ENCODE data around the gene CLTRN. TPM values are rescaled to one million over a fixed set of nuclear protein-coding genes. Genes with fewer than 3 reads are reported as not detected.

Gene CLTRN
- total and polyA plus RNA-seq, 2 of the 8 experiments (the other 6 are each of a cell fraction or from before 2014, with no cell fraction given): 1.2 to 1.3 TPM

DNA sequence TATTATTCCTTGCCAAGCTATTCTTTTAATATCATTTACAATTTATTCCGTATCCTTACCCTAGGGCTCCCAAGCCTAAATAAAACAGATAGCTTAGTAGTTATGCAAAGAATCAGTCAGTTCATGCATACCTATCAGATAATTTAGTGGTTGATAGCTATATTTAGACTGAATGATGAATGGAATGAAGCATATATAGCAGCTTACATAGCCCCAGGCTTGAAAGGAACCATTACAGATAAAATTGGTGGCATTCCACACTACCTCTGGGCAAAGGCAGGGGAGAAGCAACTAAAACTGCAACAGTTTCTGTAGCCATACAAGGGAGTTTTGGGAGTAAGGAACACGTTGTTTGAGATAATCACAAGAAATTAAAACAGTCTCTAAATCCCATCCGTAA lies 66.6 kb downstream of the CLTRN start:
- 94% methylated on average over 3 of the region's 3 CpGs; no CpG with 5 or more reads in 1 of the 2 experiments for WGBS, 2 experiments (ENCODE audit: extremely low coverage in 1 of 2, insufficient coverage in 1 of 2, insufficient read length in 1 of 2, insufficient replicate concordance in 2 of 2, low coverage in 1 of 2, low lambda C conversion rate in 2 of 2, missing lambda C conversion rate in 1 of 2)
- H2AFZ ChIP-seq (ENCODE audit: low read length): no peak overlapping the region
- no peak overlapping the region for H2AK5ac ChIP-seq (ENCODE audit: low read depth, low read length)
- H3K27ac ChIP-seq (ENCODE audit: low read depth, low read length): no peak overlapping the region
- no peak overlapping the region for H2BK12ac ChIP-seq (ENCODE audit: low read depth, low read length)
- no peak overlapping the region for H3K56ac ChIP-seq (replicated peaks; ENCODE audit: insufficient read length, low read depth, low read length)
- H2BK20ac ChIP-seq (ENCODE audit: low read length): no peak overlapping the region
- no peak for TF ChIP-seq CEBPB (IDR thresholded peaks at IDR 0.05; ENCODE audit: low read depth, low read length)
- no peak for TF ChIP-seq TCF12 (IDR thresholded peaks at IDR 0.05; ENCODE audit: low read depth, low read length)
- TF ChIP-seq FOSL1 (IDR thresholded peaks at IDR 0.05; ENCODE audit: insufficient read depth, low read depth, low read length): no peak
- H3K18ac ChIP-seq (ENCODE audit: extremely low read depth, low read length): no peak overlapping the region
- H3K27me3 ChIP-seq (replicated peaks in 1 of 4; ENCODE audit: control insufficient read depth in 3 of 4, extremely low read depth in 1 of 4, insufficient read depth in 3 of 4, low read length in 3 of 4): no peaks in the 10 kb centered on the region
- no peaks in the 10 kb centered on the region for H3K79me1 ChIP-seq (ENCODE audit: low read depth, low read length)
- ChIA-PET POLR2A (ENCODE audit: partially characterized antibody) (no interaction called here), CTCF (ENCODE audit: partially characterized antibody) (no interaction called here)
- H2BK120ac ChIP-seq (replicated peaks; ENCODE audit: low read depth, low read length): no peak overlapping the region
- H3K23ac ChIP-seq (ENCODE audit: insufficient read length): no peak overlapping the region
- H4K8ac ChIP-seq (ENCODE audit: extremely low read depth, insufficient read depth, low read length): no peak overlapping the region
- no peak overlapping the region for H4K91ac ChIP-seq (replicated peaks; ENCODE audit: insufficient read length, low read length)
- no peak overlapping the region for H3K4ac ChIP-seq (replicated peaks; ENCODE audit: insufficient read length, low read depth, low read length)
- H3K36me3 ChIP-seq (ENCODE audit: control insufficient read depth in 2 of 4, insufficient read depth in 4 of 4, low read length in 3 of 4): no peaks in the 10 kb centered on the region
- H3K14ac ChIP-seq (ENCODE audit: insufficient read length): no peak overlapping the region
- no peak overlapping the region for H3K9ac ChIP-seq (replicated peaks in 1 of 4; ENCODE audit: extremely low read depth in 1 of 4, low read depth in 3 of 4, low read length in 3 of 4)
- H3K9me3 ChIP-seq (ENCODE audit: insufficient read depth in 2 of 2, low read depth in 1 of 2, low read length in 1 of 2): no peaks in the 10 kb centered on the region
- FAIRE-seq: no peak
- H3K4me3 ChIP-seq (ENCODE audit: extremely low read depth in 1 of 4, insufficient read depth in 2 of 4, low read depth in 3 of 4, low read length in 4 of 4): no peak overlapping the region
- H2BK5ac ChIP-seq (ENCODE audit: low read depth, low read length): no peak overlapping the region
- H4K5ac ChIP-seq (ENCODE audit: insufficient read length, low read depth, low read length): no peak overlapping the region
- DNase-seq (ENCODE audit: low read depth in 1 of 2, low spot score in 2 of 2): no peak
- no peaks in the 10 kb centered on the region for H4K20me1 ChIP-seq (replicated peaks in 1 of 2; ENCODE audit: control insufficient read depth in 1 of 2, insufficient read depth in 2 of 2, low read length in 2 of 2)
- H3K4me2 ChIP-seq (ENCODE audit: insufficient read depth in 1 of 2, low read depth in 2 of 2, low read length in 2 of 2): no peak overlapping the region
- H2BK15ac ChIP-seq (ENCODE audit: low read length): no peak overlapping the region
- H3K4me1 ChIP-seq (replicated peaks in 1 of 4; ENCODE audit: control insufficient read depth in 3 of 4, insufficient read depth in 4 of 4, low read length in 3 of 4): no peaks in the 10 kb centered on the region
- no peaks in the 10 kb centered on the region for H3K79me2 ChIP-seq (ENCODE audit: control insufficient read depth in 1 of 2, insufficient read depth in 2 of 2, low read length in 2 of 2)
- H3K23me2 ChIP-seq (ENCODE audit: low read depth, low read length): no peaks in the 10 kb centered on the region
